ENCODE measurements around the gene CDKN2B.

CDKN2B gene

GRCh38 chr9:22041344-22041743, 32.2 kb upstream of the CDKN2B start:
- Histone ChIP-seq H3K27me3 (peaks cover 42% of the 10 kb centered on the region), H3K27ac (no peak overlapping the region), H3K4me1 (ENCODE audit: control insufficient read depth in 1 of 2, insufficient read depth in 1 of 2, low read depth in 1 of 2, low read length in 1 of 2) (peaks cover 0 to 9% of the 10 kb centered on the region in 2 experiments), H3K9me3 (no peaks in the 10 kb centered on the region), H3K36me3 (no peaks in the 10 kb centered on the region), H3K4me3 (ENCODE audit: low read depth in 1 of 2, low read length in 1 of 2) (no peak overlapping the region)
- no peak for TF ChIP-seq CTCF (IDR thresholded peaks at IDR 0.05)

GRCh38 chr9:22040760-22041159, 31.7 kb upstream of the CDKN2B start:
- Histone ChIP-seq H3K4me1 (ENCODE audit: control insufficient read depth in 1 of 2, insufficient read depth in 1 of 2, low read depth in 1 of 2, low read length in 1 of 2) (peaks cover 0 to 9% of the 10 kb centered on the region in 2 experiments), H3K36me3 (no peaks in the 10 kb centered on the region), H3K4me3 (ENCODE audit: low read depth in 1 of 2, low read length in 1 of 2) (no peak overlapping the region), H3K27me3 (peaks cover 38% of the 10 kb centered on the region), H3K9me3 (no peaks in the 10 kb centered on the region), H3K27ac (no peak overlapping the region)
- no peak for TF ChIP-seq CTCF (IDR thresholded peaks at IDR 0.05)

GRCh38 chr9:22039258-22039657, 30.2 kb upstream of the CDKN2B start:
- Histone ChIP-seq H3K36me3 (no peaks in the 10 kb centered on the region), H3K9me3 (no peaks in the 10 kb centered on the region), H3K27ac (no peak overlapping the region), H3K4me1 (ENCODE audit: control insufficient read depth in 1 of 2, insufficient read depth in 1 of 2, low read depth in 1 of 2, low read length in 1 of 2) (peaks cover 0 to 9% of the 10 kb centered on the region in 2 experiments), H3K27me3 (peaks cover 25% of the 10 kb centered on the region), H3K4me3 (ENCODE audit: low read depth in 1 of 2, low read length in 1 of 2) (no peak overlapping the region)
- TF ChIP-seq CTCF (IDR thresholded peaks at IDR 0.05), result no peak

- Histone ChIP-seq H3K36me3 (no peaks in the 10 kb centered on the region), H3K9me3 (no peaks in the 10 kb centered on the region), H3K4me1 (ENCODE audit: control insufficient read depth in 1 of 2, insufficient read depth in 1 of 2, low read depth in 1 of 2, low read length in 1 of 2) (peaks cover 0 to 9% of the 10 kb centered on the region in 2 experiments), H3K4me3 (ENCODE audit: low read depth in 1 of 2, low read length in 1 of 2) (no peak overlapping the region), H3K27me3 (peaks cover 17% of the 10 kb centered on the region), H3K27ac (no peak overlapping the region)
- no peak for TF ChIP-seq CTCF (IDR thresholded peaks at IDR 0.05)
Observed at GRCh38 chr9:22037954-22038690, 29.0 kb upstream of the CDKN2B start.

GRCh38 chr9:22036866-22037626, 27.9 kb upstream of the CDKN2B start:
- Histone ChIP-seq H3K36me3 (no peaks in the 10 kb centered on the region), H3K9me3 (no peaks in the 10 kb centered on the region), H3K27me3 (peaks cover 10% of the 10 kb centered on the region), H3K4me3 (ENCODE audit: low read depth in 1 of 2, low read length in 1 of 2) (no peak overlapping the region), H3K27ac (no peak overlapping the region), H3K4me1 (ENCODE audit: control insufficient read depth in 1 of 2, insufficient read depth in 1 of 2, low read depth in 1 of 2, low read length in 1 of 2) (peaks cover 0 to 9% of the 10 kb centered on the region in 2 experiments)
- no peak for TF ChIP-seq CTCF (IDR thresholded peaks at IDR 0.05)

All from neutrophil (primary cell).